H9 (cell line): ENCODE results near the gene SNX14. TPM values are rescaled to one million over a fixed set of nuclear protein-coding genes. Genes with fewer than 3 reads are reported as not detected.

Experiments used
- DNase-seq: peaks from one replicate; pipeline ENCODE4 v3.0.0-alpha.2; 2017
- H2AFZ ChIP-seq: one replicate; pipeline ENCODE4 v1.6.1; 2013; ENCODE audit warnings: mild to moderate bottlenecking, low read length, control low read depth, moderate library complexity
- H2AK5ac ChIP-seq: 2 replicates; pipeline ENCODE4 v1.6.1; 2013; ENCODE audit warnings: low read length, control low read depth, mixed read lengths; ENCODE audit not compliant: insufficient read length
- H2BK120ac ChIP-seq: one replicate; pipeline ENCODE4 v1.6.1; 2013; ENCODE audit warnings: low read depth, mild to moderate bottlenecking, low read length, control low read depth, inconsistent platforms; ENCODE audit not compliant: poor library complexity, severe bottlenecking
- H2BK12ac ChIP-seq: 2 replicates; pipeline ENCODE4 v1.6.1; 2013; ENCODE audit warnings: low read length, control low read depth, mixed read lengths, low read depth; ENCODE audit not compliant: insufficient read length
- H2BK15ac ChIP-seq: 2 replicates; pipeline ENCODE4 v1.6.1; 2013; ENCODE audit warnings: low read depth, low read length, control low read depth
- H2BK20ac ChIP-seq: one replicate; pipeline ENCODE4 v1.6.1; 2013; ENCODE audit warnings: low read depth, mild to moderate bottlenecking, low read length, control low read depth, inconsistent platforms; ENCODE audit not compliant: poor library complexity, severe bottlenecking
- H2BK5ac ChIP-seq: 2 replicates; pipeline ENCODE4 v1.6.1; 2013; ENCODE audit warnings: low read length, control low read depth, mixed read lengths; ENCODE audit not compliant: insufficient read length
- H3K14ac ChIP-seq: 2 replicates; pipeline ENCODE4 v1.6.1; 2013; ENCODE audit warnings: low read length, control low read depth; ENCODE audit not compliant: insufficient read depth
- H3K18ac ChIP-seq: 2 replicates; pipeline ENCODE4 v1.6.1; 2013; ENCODE audit warnings: low read depth, mild to moderate bottlenecking, mixed read lengths, low read length, control low read depth; ENCODE audit not compliant: insufficient read length
- H3K23ac ChIP-seq: 2 replicates; pipeline ENCODE4 v1.6.1; 2013; ENCODE audit warnings: low read length, control low read depth, mixed read lengths, low read depth; ENCODE audit not compliant: insufficient read length
- H3K23me2 ChIP-seq: 2 replicates; pipeline ENCODE4 v1.6.1; 2013; ENCODE audit warnings: low read depth, mild to moderate bottlenecking, mixed read lengths, low read length, control low read depth; ENCODE audit not compliant: insufficient read length, poor library complexity, severe bottlenecking
- H3K27ac ChIP-seq: 2 replicates; pipeline ENCODE4 v1.5.1; 2013; ENCODE audit warnings: low read length, control low read depth, mixed read lengths, low read depth; ENCODE audit not compliant: insufficient read length
- H3K27me3 ChIP-seq: 2 replicates; pipeline ENCODE4 v1.6.1; 2013; ENCODE audit warnings: low read length, control low read depth, inconsistent platforms; ENCODE audit not compliant: insufficient read depth
- H3K4ac ChIP-seq: 2 replicates; pipeline ENCODE4 v1.6.1; 2013; ENCODE audit warnings: low read depth, mild to moderate bottlenecking, control low read depth, inconsistent platforms, low read length, moderate library complexity
- H3K4me1 ChIP-seq: 2 replicates; pipeline ENCODE4 v1.6.1; 2013; ENCODE audit warnings: low read length, control low read depth, inconsistent platforms; ENCODE audit not compliant: insufficient read depth
- H3K4me2 ChIP-seq: 2 replicates; pipeline ENCODE4 v1.6.1; 2013; ENCODE audit warnings: low read length, control low read depth, mixed read lengths; ENCODE audit not compliant: insufficient read length, insufficient read depth
- H3K56ac ChIP-seq: 2 replicates; pipeline ENCODE4 v1.6.1; 2013; ENCODE audit warnings: low read depth, mild to moderate bottlenecking, mixed read lengths, low read length, control low read depth; ENCODE audit not compliant: insufficient read length
- H3K79me1 ChIP-seq: 2 replicates; pipeline ENCODE4 v1.6.1; 2013; ENCODE audit warnings: low read depth, mild to moderate bottlenecking, moderate library complexity, low read length, control low read depth, inconsistent platforms; ENCODE audit not compliant: insufficient read depth, poor library complexity, severe bottlenecking
- H3K79me2 ChIP-seq: 2 replicates; pipeline ENCODE4 v1.6.1; 2013; ENCODE audit warnings: low read length, control low read depth, inconsistent platforms; ENCODE audit not compliant: insufficient read depth
- H3K9ac ChIP-seq: 2 replicates; pipeline ENCODE4 v1.6.1; 2013; ENCODE audit warnings: low read length, control low read depth, mixed read lengths; ENCODE audit not compliant: insufficient read length; ENCODE audit errors: extremely low read depth
- H3K9me3 ChIP-seq: one replicate; pipeline ENCODE4 v1.6.1; 2013; ENCODE audit warnings: low read depth, low read length, inconsistent platforms; ENCODE audit not compliant: control insufficient read depth
- H3T11ph ChIP-seq: one replicate; pipeline ENCODE4 v1.6.1; 2013; ENCODE audit warnings: mild to moderate bottlenecking, low read length, control low read depth, inconsistent platforms
- H4K20me1 ChIP-seq: one replicate; pipeline ENCODE4 v1.6.1; 2013; ENCODE audit not compliant: control insufficient read depth, insufficient read length, insufficient read depth
- H4K5ac ChIP-seq: 2 replicates; pipeline ENCODE4 v1.6.1; 2013; ENCODE audit warnings: low read depth, mild to moderate bottlenecking, mixed read lengths, low read length, control low read depth; ENCODE audit not compliant: insufficient read length
- H4K8ac ChIP-seq: replicated peaks from 2 replicates; pipeline ENCODE4 v1.6.1; 2013; ENCODE audit warnings: low read length, control low read depth, mixed read lengths, low read depth; ENCODE audit not compliant: insufficient read length
- H4K91ac ChIP-seq: 2 replicates; pipeline ENCODE4 v1.6.1; 2013; ENCODE audit warnings: low read depth, mild to moderate bottlenecking, moderate library complexity, mixed read lengths, low read length, control low read depth; ENCODE audit not compliant: insufficient read length
- H3K27ac Mint-ChIP-seq, 3 experiments: 2 replicates in 2 of 3; 3 replicates in 1 of 3; pipeline ENCODE4 v1.8.0; 2020 to 2021; ENCODE audit warnings: mixed read lengths in 3 of 3, mild to moderate bottlenecking in 1 of 3, moderate library complexity in 1 of 3
- H3K27me3 Mint-ChIP-seq: 2 replicates; pipeline ENCODE4 v1.8.0; 2021; ENCODE audit warnings: low read depth, mild to moderate bottlenecking, moderate library complexity, mixed read lengths
- H3K36me3 Mint-ChIP-seq, 3 experiments: 2 replicates in 2 of 3; 3 replicates in 1 of 3; pipeline ENCODE4 v1.8.0; 2020 to 2021; ENCODE audit warnings: low read depth in 3 of 3, mixed read lengths in 3 of 3; ENCODE audit not compliant: insufficient read depth in 1 of 3
- H3K4me1 Mint-ChIP-seq, 2 experiments: 2 replicates each; pipeline ENCODE4 v1.8.0; 2020; ENCODE audit warnings: mixed read lengths in 2 of 2
- H3K4me3 Mint-ChIP-seq, 2 experiments: 2 replicates in 1 of 2; 3 replicates in 1 of 2; pipeline ENCODE4 v1.8.0; 2020 to 2021; ENCODE audit warnings: mild to moderate bottlenecking in 2 of 2, mixed read lengths in 2 of 2, moderate library complexity in 1 of 2
- H3K9me3 Mint-ChIP-seq, 2 experiments: 2 replicates in 1 of 2; 3 replicates in 1 of 2; pipeline ENCODE4 v1.8.0; 2020; ENCODE audit warnings: mild to moderate bottlenecking in 2 of 2, mixed read lengths in 2 of 2, moderate library complexity in 1 of 2
- WGBS: extraction: QIAGEN DNeasy Blood & Tissue Kit; methylation state at CpG from one replicate; pipeline ENCODE4 v1.1.7; 2013; ENCODE audit warnings: missing lambda C conversion rate, low lambda C conversion rate, mixed read lengths; ENCODE audit not compliant: insufficient read length; ENCODE audit errors: extremely low coverage; 5-methylcytosine and 5-hydroxymethylcytosine counted together
- total RNA-seq: library from RNA; stranded (reverse); gene quantifications from 2 replicates; pipeline ENCODE4 v1.2.1, GENCODE V29; 2021
- TF ChIP-seq, protein P1 (sequence below): fragments of 200-600 bp; sonication (generic); conservative IDR thresholded peaks from 3 replicates; pipeline ENCODE4 v1.8.0; 2021; ENCODE audit warnings: antibody characterized with exemption, mild to moderate bottlenecking

The SNX14 gene
- total RNA-seq, 1 experiment from 2014 or later = 33.0 TPM

DNA sequence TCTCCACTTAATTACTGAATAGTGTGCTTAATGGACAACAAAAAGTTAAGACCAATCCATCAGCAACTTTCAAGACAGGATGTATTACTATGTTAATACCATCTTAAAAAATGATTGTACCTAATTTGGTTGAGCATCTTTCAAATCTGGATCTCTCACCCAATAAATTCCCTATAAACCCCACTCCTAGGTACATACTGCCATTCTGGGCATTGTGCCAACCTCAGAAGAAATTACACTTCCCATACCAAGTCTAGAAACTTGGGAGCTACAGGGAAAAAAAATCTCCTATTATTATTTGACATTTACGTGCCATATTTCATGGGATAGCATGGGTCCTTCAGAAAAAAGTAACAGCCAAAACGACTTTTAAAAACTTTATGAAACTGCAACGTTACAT, 43.9 kb upstream of the SNX14 start:
- H4K20me1 ChIP-seq = no peaks in the 10 kb centered on the region
- H3K27me3 Mint-ChIP-seq = no peaks in the 10 kb centered on the region
- H3K4ac ChIP-seq = no peak overlapping the region
- no peak overlapping the region for H3K9ac ChIP-seq
- H3K79me1 ChIP-seq = no peaks in the 10 kb centered on the region
- peaks cover 5% of the 10 kb centered on the region for H3K23me2 ChIP-seq
- H3K27ac ChIP-seq = no peak overlapping the region
- H3K4me2 ChIP-seq = no peak overlapping the region
- peaks cover 74 to 92% (median 85%) of the 10 kb centered on the region in 3 experiments for H3K36me3 Mint-ChIP-seq
- no peak overlapping the region for H3K23ac ChIP-seq
- H4K8ac ChIP-seq = no peak overlapping the region
- no peak overlapping the region for H4K5ac ChIP-seq
- no peak overlapping the region for H3K4me3 Mint-ChIP-seq
- no peak overlapping the region for H2BK15ac ChIP-seq
- H3K18ac ChIP-seq = no peak overlapping the region
- peaks cover 0 to 3% of the 10 kb centered on the region in 2 experiments; a peak in 2 of 5 replicates for H3K9me3 Mint-ChIP-seq
- H3T11ph ChIP-seq = no peak overlapping the region
- no peaks in the 10 kb centered on the region for H3K9me3 ChIP-seq
- H2BK12ac ChIP-seq = no peak overlapping the region
- no peak overlapping the region for H3K56ac ChIP-seq
- TF ChIP-seq, protein P1, sequence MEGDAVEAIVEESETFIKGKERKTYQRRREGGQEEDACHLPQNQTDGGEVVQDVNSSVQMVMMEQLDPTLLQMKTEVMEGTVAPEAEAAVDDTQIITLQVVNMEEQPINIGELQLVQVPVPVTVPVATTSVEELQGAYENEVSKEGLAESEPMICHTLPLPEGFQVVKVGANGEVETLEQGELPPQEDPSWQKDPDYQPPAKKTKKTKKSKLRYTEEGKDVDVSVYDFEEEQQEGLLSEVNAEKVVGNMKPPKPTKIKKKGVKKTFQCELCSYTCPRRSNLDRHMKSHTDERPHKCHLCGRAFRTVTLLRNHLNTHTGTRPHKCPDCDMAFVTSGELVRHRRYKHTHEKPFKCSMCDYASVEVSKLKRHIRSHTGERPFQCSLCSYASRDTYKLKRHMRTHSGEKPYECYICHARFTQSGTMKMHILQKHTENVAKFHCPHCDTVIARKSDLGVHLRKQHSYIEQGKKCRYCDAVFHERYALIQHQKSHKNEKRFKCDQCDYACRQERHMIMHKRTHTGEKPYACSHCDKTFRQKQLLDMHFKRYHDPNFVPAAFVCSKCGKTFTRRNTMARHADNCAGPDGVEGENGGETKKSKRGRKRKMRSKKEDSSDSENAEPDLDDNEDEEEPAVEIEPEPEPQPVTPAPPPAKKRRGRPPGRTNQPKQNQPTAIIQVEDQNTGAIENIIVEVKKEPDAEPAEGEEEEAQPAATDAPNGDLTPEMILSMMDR = no peak
- H3K27ac Mint-ChIP-seq = peak overlapping the region in 1 of 3 experiments; percentile 70; a peak in 1 of 7 replicates
- H4K91ac ChIP-seq = no peak overlapping the region
- H2AK5ac ChIP-seq = no peak overlapping the region
- no peaks in the 10 kb centered on the region for H3K4me1 ChIP-seq
- no peak overlapping the region for H3K14ac ChIP-seq
- WGBS = 100% methylated on average over 1 of the region's 3 CpGs
- DNase-seq = no peak
- H3K4me1 Mint-ChIP-seq = peaks cover 30 to 41% of the 10 kb centered on the region in 2 experiments
- no peak overlapping the region for H2BK5ac ChIP-seq
- peaks cover 77% of the 10 kb centered on the region for H3K79me2 ChIP-seq
- H2AFZ ChIP-seq = no peak overlapping the region
- H3K27me3 ChIP-seq = no peaks in the 10 kb centered on the region
- no peak overlapping the region for H2BK120ac ChIP-seq
- H2BK20ac ChIP-seq = no peak overlapping the region
